Endodermal cell (in vitro differentiated cells): Measurements from ENCODE around the gene GET3. TPM values are rescaled to one million over a fixed set of nuclear protein-coding genes. Genes with fewer than 3 reads are reported as not detected.

Experiments used
- DNase-seq: peaks from one replicate; pipeline ENCODE4 v3.0.0-alpha.2; 2017
- H3K27ac ChIP-seq: 2 replicates; pipeline ENCODE4 v1.5.1; 2013; ENCODE audit warnings: mild to moderate bottlenecking, low read depth, low read length, moderate library complexity
- H3K27me3 ChIP-seq: 2 replicates; pipeline ENCODE4 v1.6.1; 2013; ENCODE audit warnings: mild to moderate bottlenecking, low read length, moderate library complexity; ENCODE audit not compliant: insufficient read depth, control insufficient read depth, poor library complexity, severe bottlenecking
- H3K36me3 ChIP-seq: 2 replicates; pipeline ENCODE4 v1.7.0; 2013; ENCODE audit warnings: mild to moderate bottlenecking, low read length, moderate library complexity; ENCODE audit not compliant: control insufficient read depth, insufficient read depth
- H3K4me1 ChIP-seq: one replicate; pipeline ENCODE4 v1.7.0; 2013; ENCODE audit warnings: low read length; ENCODE audit not compliant: control insufficient read depth, insufficient read depth
- H3K4me3 ChIP-seq: 2 replicates; pipeline ENCODE4 v1.5.1; 2013; ENCODE audit warnings: mild to moderate bottlenecking, low read length, moderate library complexity
- H3K9ac ChIP-seq: 2 replicates; pipeline ENCODE4 v1.6.1; 2013; ENCODE audit warnings: mild to moderate bottlenecking, low read length, moderate library complexity; ENCODE audit not compliant: poor library complexity, severe bottlenecking; ENCODE audit errors: extremely low read depth
- H3K9me3 ChIP-seq: 2 replicates; pipeline ENCODE4 v1.6.1; 2013; ENCODE audit warnings: mild to moderate bottlenecking, low read length, moderate library complexity; ENCODE audit not compliant: control insufficient read depth
- H3K27ac Mint-ChIP-seq: 2 replicates; pipeline ENCODE4 v1.8.0; 2020; ENCODE audit warnings: mixed read lengths
- H3K27me3 Mint-ChIP-seq: 2 replicates; pipeline ENCODE4 v1.8.0; 2021; ENCODE audit warnings: mild to moderate bottlenecking, mixed read lengths; ENCODE audit not compliant: insufficient read depth
- H3K36me3 Mint-ChIP-seq: 2 replicates; pipeline ENCODE4 v1.8.0; 2020; ENCODE audit warnings: low read depth, mixed read lengths
- H3K4me1 Mint-ChIP-seq: 2 replicates; pipeline ENCODE4 v1.8.0; 2020; ENCODE audit warnings: mixed read lengths
- H3K4me3 Mint-ChIP-seq: 2 replicates; pipeline ENCODE4 v1.8.0; 2020; ENCODE audit warnings: mild to moderate bottlenecking, moderate library complexity, mixed read lengths
- H3K9me3 Mint-ChIP-seq: 2 replicates; pipeline ENCODE4 v1.8.0; 2020; ENCODE audit warnings: mild to moderate bottlenecking, mixed read lengths
- WGBS, 2 experiments: methylation state at CpG; one replicate each; pipeline versions ENCODE4 v1.1.5 to v1.1.7; 2013; ENCODE audit warnings: missing lambda C conversion rate in 2 of 2, mixed read lengths in 1 of 2; ENCODE audit not compliant: insufficient coverage in 1 of 2, insufficient read length in 1 of 2; 5-methylcytosine and 5-hydroxymethylcytosine counted together
- total RNA-seq, 2 donors: library from RNA; stranded (reverse); fragmentation: NEBNext Ultra II Directional in 1 of 2; extraction: Animal tissue kit (Norgen Biotek cat#: 25700) in 1 of 2; gene quantifications; 2 replicates in 1 of 2; 3 replicates in 1 of 2; pipeline ENCODE4 v1.2.1, GENCODE V29; 2021
- TF ChIP-seq, protein P1 (sequence below): fragments of 200-600 bp; sonication (generic); conservative IDR thresholded peaks from 2 replicates; pipeline ENCODE4 v1.5.0; 2021; ENCODE audit warnings: antibody characterized with exemption, mild to moderate bottlenecking

Gene GET3
- total RNA-seq, 2 donors from 2014 or later = 97.8 to 102 TPM

DNA sequence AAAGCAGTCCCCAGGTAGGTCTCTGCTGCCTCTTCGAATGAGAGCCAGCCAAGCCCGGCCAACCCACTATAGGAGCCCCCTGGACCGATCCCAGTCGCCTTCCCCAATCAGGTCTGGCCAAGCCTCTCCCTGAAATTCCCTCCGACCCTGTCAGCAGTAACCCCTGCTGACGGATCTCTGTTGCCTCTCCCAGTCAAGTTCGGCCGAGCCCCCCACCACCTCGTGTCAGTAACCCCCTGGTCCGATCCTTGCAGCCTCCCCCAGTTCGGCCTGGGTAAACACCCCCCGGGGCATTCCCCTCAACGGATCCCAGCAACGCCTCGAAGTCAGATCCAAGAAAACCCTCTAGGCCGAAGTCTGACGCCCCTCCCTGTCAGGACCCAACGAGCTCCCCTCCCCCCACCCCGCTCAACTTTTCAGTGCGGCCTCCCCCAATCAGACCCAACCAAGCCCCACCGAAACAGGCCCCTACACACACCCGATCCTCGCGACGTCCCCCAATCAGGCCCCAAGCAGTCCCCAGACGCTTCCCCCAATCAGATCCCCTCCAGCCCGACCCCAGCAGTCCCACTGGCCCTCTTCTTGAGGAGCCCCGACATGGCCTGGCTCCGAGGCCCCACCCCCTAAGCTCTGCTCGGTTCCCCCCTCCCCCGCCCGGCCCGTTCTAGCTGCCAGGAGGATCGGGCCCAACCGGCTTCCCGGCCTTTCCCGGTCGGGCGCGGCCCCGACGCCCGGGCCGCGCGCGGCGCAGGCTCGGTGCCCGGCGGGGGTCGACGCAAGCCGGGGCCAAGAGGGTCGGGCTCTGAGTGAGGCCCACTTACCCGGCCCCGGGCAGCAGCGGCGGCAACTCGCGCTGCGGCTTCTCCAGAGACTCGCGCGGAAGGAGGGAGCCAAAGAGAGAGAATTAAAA is 15.4 kb upstream of the GET3 start:
- H3K4me3 Mint-ChIP-seq = peak overlapping the region; percentile 95
- H3K9me3 Mint-ChIP-seq = no peaks in the 10 kb centered on the region
- peak; percentile 92 for DNase-seq
- Histone ChIP-seq H3K36me3 (peaks cover 21% of the 10 kb centered on the region), H3K27ac (peak overlapping the region; percentile 92), H3K27me3 (no peaks in the 10 kb centered on the region), H3K9me3 (no peaks in the 10 kb centered on the region), H3K4me3 (peak overlapping the region; percentile 96), H3K9ac (peak overlapping the region; percentile 77), H3K4me1 (no peaks in the 10 kb centered on the region)
- H3K4me1 Mint-ChIP-seq = peaks cover 15% of the 10 kb centered on the region
- no peaks in the 10 kb centered on the region for H3K27me3 Mint-ChIP-seq
- H3K27ac Mint-ChIP-seq = peak overlapping the region; percentile 99
- TF ChIP-seq, protein P1, sequence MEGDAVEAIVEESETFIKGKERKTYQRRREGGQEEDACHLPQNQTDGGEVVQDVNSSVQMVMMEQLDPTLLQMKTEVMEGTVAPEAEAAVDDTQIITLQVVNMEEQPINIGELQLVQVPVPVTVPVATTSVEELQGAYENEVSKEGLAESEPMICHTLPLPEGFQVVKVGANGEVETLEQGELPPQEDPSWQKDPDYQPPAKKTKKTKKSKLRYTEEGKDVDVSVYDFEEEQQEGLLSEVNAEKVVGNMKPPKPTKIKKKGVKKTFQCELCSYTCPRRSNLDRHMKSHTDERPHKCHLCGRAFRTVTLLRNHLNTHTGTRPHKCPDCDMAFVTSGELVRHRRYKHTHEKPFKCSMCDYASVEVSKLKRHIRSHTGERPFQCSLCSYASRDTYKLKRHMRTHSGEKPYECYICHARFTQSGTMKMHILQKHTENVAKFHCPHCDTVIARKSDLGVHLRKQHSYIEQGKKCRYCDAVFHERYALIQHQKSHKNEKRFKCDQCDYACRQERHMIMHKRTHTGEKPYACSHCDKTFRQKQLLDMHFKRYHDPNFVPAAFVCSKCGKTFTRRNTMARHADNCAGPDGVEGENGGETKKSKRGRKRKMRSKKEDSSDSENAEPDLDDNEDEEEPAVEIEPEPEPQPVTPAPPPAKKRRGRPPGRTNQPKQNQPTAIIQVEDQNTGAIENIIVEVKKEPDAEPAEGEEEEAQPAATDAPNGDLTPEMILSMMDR = no peak
- peaks cover 21% of the 10 kb centered on the region for H3K36me3 Mint-ChIP-seq
- 1 to 2% methylated on average over 10 to 62 of the region's 65 CpGs for WGBS, 2 experiments

DNA sequence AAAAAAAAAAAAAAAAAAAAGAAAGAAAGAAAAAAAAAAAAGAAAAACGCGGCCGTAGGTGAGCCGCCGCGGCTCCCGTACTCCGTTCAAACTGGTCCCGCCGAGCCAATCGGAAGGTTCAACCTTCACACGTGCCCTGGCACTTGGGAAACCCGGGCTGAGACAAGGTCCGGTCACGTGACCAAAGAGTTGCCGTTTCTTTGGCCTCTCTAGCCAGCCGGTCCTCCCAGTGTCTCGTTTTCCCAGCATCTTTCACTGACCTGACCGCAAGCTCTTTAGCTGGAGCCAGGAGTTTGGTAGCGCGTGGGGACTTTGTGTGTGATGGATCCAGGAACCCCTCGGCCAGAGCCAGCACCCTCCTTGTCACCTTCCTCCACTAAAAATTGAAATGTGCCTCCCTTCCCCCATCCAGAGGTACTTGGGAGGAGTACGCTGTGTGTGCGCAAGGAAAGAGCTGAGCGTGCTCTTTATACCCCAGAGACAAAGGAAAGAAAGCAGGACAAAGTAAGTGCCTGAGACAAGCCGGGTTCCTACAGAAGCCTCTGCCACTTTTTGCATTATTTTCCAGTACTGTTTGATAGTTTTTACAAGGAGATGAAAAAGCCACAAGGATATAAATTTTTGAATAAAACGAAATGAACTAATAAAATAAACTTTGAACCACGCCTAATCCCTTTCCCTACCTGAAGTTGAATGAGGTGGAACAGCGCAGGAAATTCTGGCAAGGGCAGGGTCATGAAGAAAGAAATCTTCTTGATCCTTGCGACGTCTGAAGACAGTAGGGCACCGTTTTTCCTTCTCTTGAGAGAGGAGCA is 14.5 kb upstream of the GET3 start:
- peaks cover 15% of the 10 kb centered on the region for H3K4me1 Mint-ChIP-seq
- peaks cover 23% of the 10 kb centered on the region for H3K36me3 Mint-ChIP-seq
- peak overlapping the region; percentile 95 for H3K4me3 Mint-ChIP-seq

DNA sequence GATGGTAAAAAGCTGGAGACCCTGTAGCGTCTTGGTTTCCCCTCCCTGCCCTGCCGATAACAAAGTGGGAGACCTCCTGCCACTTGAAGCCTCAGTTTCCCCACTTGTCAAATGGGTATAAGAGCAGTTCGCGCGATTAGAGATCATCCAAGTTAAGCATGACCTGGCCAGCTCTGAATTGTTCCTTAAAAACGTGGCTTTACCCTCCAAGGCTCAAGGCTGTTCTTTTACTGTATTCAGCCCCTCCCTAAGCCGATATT is 14.0 kb upstream of the GET3 start:
- DNase-seq = peak; percentile 56
- Histone ChIP-seq H3K4me3 (peak overlapping the region; percentile 96), H3K9ac (peak overlapping the region; percentile 77), H3K4me1 (no peaks in the 10 kb centered on the region), H3K27me3 (no peaks in the 10 kb centered on the region), H3K27ac (peak overlapping the region; percentile 92), H3K36me3 (peaks cover 18% of the 10 kb centered on the region), H3K9me3 (no peaks in the 10 kb centered on the region)
- H3K9me3 Mint-ChIP-seq = no peaks in the 10 kb centered on the region
- peak overlapping the region; percentile 95 for H3K4me3 Mint-ChIP-seq
- H3K4me1 Mint-ChIP-seq = peaks cover 15% of the 10 kb centered on the region
- TF ChIP-seq, protein P1 = no peak
- peaks cover 25% of the 10 kb centered on the region for H3K36me3 Mint-ChIP-seq
- peak overlapping the region; percentile 97 for H3K27ac Mint-ChIP-seq
- no peaks in the 10 kb centered on the region for H3K27me3 Mint-ChIP-seq
- WGBS, 2 experiments = 0% methylated on average over 5 to 7 of the region's 7 CpGs

More for the DNA sequence above, 14.5 kb upstream of the GET3 start:
- WGBS, 2 experiments = 0 to 1% methylated on average over 12 to 31 of the region's 32 CpGs
- Mint-ChIP-seq H3K9me3 (no peaks in the 10 kb centered on the region), H3K27ac (peak overlapping the region; percentile 97), H3K27me3 (no peaks in the 10 kb centered on the region)
- Histone ChIP-seq H3K9ac (peak overlapping the region; percentile 77), H3K4me1 (no peaks in the 10 kb centered on the region), H3K27me3 (no peaks in the 10 kb centered on the region), H3K9me3 (no peaks in the 10 kb centered on the region), H3K27ac (peak overlapping the region; percentile 92), H3K36me3 (peaks cover 16% of the 10 kb centered on the region), H3K4me3 (peak overlapping the region; percentile 96)
- DNase-seq = peak; percentile 98
- TF ChIP-seq, protein P1 = no peak
